ENCODE results near the gene ADGRA1.
"Not testable (repeated sequence)": the region's sequence is repeated elsewhere in the genome, so short reads cannot be mapped to it uniquely, and the experiment has no call there.

The ADGRA1 gene

DNA sequence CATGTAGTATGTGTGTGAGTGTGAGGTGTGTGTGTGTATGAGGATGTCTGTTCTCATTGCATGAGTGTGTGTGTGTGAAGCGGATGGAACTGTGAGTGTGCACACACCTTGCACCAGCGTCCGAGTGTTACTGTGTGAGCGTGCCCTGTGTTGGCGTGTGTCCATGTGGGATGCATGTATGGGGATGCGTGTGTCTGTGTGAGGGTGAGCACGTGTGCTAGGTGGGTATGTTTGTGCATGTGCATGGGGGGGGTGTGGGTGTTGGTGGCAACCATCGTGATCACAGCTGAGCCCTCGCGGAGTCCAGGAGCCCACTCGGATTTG, 78.7 kb downstream of the ADGRA1 start:
- H2AFZ ChIP-seq (ENCODE audit: low read length, unreplicated experiment), result no peak overlapping the region
- H3K27me3 ChIP-seq (ENCODE audit: insufficient read depth, low read length), result peaks cover 27% of the 10 kb centered on the region
- H3K79me2 ChIP-seq (ENCODE audit: control insufficient read depth, insufficient read depth, low read length, unreplicated experiment), result no peaks in the 10 kb centered on the region
- H3K4me3 ChIP-seq (ENCODE audit: low read depth, low read length), result no peak overlapping the region
- no peaks in the 10 kb centered on the region for H3K36me3 ChIP-seq (ENCODE audit: insufficient read depth, low read length)
- no peak overlapping the region for H3K27ac ChIP-seq (ENCODE audit: low read depth, low read length)
- H3K4me1 ChIP-seq (ENCODE audit: control insufficient read depth, insufficient read depth, low read length, unreplicated experiment), result no peaks in the 10 kb centered on the region

GRCh38 chr10:133166828-133167692, 79.3 kb downstream of the ADGRA1 start:
- Histone ChIP-seq H3K27me3 (ENCODE audit: insufficient read depth, low read length) (peaks cover 24% of the 10 kb centered on the region), H2AFZ (ENCODE audit: low read length, unreplicated experiment) (no peak overlapping the region), H3K4me3 (ENCODE audit: low read depth, low read length) (no peak overlapping the region), H3K36me3 (ENCODE audit: insufficient read depth, low read length) (no peaks in the 10 kb centered on the region), H3K79me2 (ENCODE audit: control insufficient read depth, insufficient read depth, low read length, unreplicated experiment) (no peaks in the 10 kb centered on the region), H3K27ac (ENCODE audit: low read depth, low read length) (no peak overlapping the region), H3K4me1 (ENCODE audit: control insufficient read depth, insufficient read depth, low read length, unreplicated experiment) (no peaks in the 10 kb centered on the region)

GRCh38 chr10:133167693-133168616, 80.2 kb downstream of the ADGRA1 start:
- Histone ChIP-seq H3K4me1 (ENCODE audit: control insufficient read depth, insufficient read depth, low read length, unreplicated experiment) (no peaks in the 10 kb centered on the region), H2AFZ (ENCODE audit: low read length, unreplicated experiment) (no peak overlapping the region), H3K27ac (ENCODE audit: low read depth, low read length) (no peak overlapping the region), H3K4me3 (ENCODE audit: low read depth, low read length) (no peak overlapping the region), H3K27me3 (ENCODE audit: insufficient read depth, low read length) (peaks cover 15% of the 10 kb centered on the region), H3K36me3 (ENCODE audit: insufficient read depth, low read length) (no peaks in the 10 kb centered on the region), H3K79me2 (ENCODE audit: control insufficient read depth, insufficient read depth, low read length, unreplicated experiment) (no peaks in the 10 kb centered on the region)

DNA sequence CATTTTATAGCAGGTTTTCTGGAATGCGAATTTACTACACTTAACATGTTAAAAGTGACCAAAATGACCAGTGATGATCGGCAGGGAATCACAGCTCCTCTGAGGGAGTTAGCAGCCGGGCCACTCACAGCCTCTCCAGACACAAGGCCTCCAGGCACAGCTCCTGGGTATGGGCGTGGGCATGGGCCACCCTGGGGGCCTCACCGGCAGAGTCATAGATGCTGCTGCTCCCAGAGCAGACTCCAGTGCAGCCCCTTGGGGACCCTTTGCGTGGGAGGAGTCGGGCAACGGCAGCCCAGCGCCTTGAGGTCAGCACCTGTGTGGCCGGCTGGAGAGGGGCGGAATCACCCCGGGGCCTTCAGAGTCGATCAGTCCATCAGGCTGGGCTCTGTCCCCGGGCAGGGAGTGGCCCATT, 80.9 kb downstream of the ADGRA1 start:
- no peaks in the 10 kb centered on the region for H3K79me2 ChIP-seq (ENCODE audit: control insufficient read depth, insufficient read depth, low read length, unreplicated experiment)
- no peak overlapping the region for H2AFZ ChIP-seq (ENCODE audit: low read length, unreplicated experiment)
- H3K27me3 ChIP-seq (ENCODE audit: insufficient read depth, low read length), result peaks cover 13% of the 10 kb centered on the region
- H3K4me1 ChIP-seq (ENCODE audit: control insufficient read depth, insufficient read depth, low read length, unreplicated experiment), result no peaks in the 10 kb centered on the region
- H3K4me3 ChIP-seq (ENCODE audit: low read depth, low read length), result no peak overlapping the region
- H3K36me3 ChIP-seq (ENCODE audit: insufficient read depth, low read length), result no peaks in the 10 kb centered on the region
- no peak overlapping the region for H3K27ac ChIP-seq (ENCODE audit: low read depth, low read length)

GRCh38 chr10:133169173-133169947, 81.6 kb downstream of the ADGRA1 start:
- no peak overlapping the region for H3K27ac ChIP-seq (ENCODE audit: low read depth, low read length)
- no peak overlapping the region for H2AFZ ChIP-seq (ENCODE audit: low read length, unreplicated experiment)
- H3K27me3 ChIP-seq (ENCODE audit: insufficient read depth, low read length), result peaks cover 13% of the 10 kb centered on the region
- H3K4me3 ChIP-seq (ENCODE audit: low read depth, low read length), result no peak overlapping the region
- H3K4me1 ChIP-seq (ENCODE audit: control insufficient read depth, insufficient read depth, low read length, unreplicated experiment), result no peaks in the 10 kb centered on the region
- no peaks in the 10 kb centered on the region for H3K79me2 ChIP-seq (ENCODE audit: control insufficient read depth, insufficient read depth, low read length, unreplicated experiment)
- H3K36me3 ChIP-seq (ENCODE audit: insufficient read depth, low read length), result no peaks in the 10 kb centered on the region

- H3K27ac ChIP-seq (ENCODE audit: low read depth, low read length), result no peak overlapping the region
- H3K79me2 ChIP-seq (ENCODE audit: control insufficient read depth, insufficient read depth, low read length, unreplicated experiment), result no peaks in the 10 kb centered on the region
- H3K36me3 ChIP-seq (ENCODE audit: insufficient read depth, low read length), result no peaks in the 10 kb centered on the region
- no peak overlapping the region for H2AFZ ChIP-seq (ENCODE audit: low read length, unreplicated experiment)
- H3K27me3 ChIP-seq (ENCODE audit: insufficient read depth, low read length), result peaks cover 13% of the 10 kb centered on the region
- no peaks in the 10 kb centered on the region for H3K4me1 ChIP-seq (ENCODE audit: control insufficient read depth, insufficient read depth, low read length, unreplicated experiment)
- H3K4me3 ChIP-seq (ENCODE audit: low read depth, low read length), result no peak overlapping the region
Observed at GRCh38 chr10:133170092-133170491, 82.4 kb downstream of the ADGRA1 start.

DNA sequence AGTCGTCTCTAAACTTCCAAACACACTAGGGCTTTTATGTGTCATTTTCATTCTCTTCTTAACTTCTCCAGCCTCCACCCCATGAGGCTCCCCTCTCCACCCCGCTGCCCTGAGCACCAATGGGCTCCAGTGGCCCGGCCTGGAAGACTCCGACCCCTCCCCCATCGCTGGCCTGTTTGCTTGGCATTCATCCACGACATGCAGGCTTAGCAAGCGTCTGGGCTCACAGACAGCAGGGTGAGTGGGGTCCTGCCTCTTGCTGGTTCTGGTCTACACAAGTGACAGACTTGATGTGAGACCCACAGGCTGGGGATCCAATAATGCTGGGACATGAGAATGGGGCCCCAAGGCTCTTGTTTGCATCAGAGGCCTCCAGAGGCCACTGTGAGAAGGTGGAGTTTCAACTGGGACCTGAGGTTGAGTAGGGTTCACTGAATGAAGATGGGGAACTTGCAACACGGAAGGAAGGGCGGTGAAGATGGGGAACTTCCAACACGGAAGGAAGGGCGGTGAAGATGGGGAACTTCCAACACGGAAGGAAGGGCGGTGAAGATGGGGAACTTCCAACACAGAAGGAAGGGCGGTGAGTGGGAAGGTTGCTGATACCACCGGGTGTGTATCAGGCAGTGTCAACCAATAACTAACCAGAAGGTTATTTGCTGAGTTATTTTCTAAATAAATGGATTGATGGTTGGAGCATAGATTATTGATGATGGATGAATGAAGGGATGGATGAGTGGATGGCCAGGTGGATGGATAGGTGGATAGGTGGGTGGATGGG, 86.3 kb downstream of the ADGRA1 start:
- Histone ChIP-seq H2AFZ (ENCODE audit: low read length, unreplicated experiment) (no peak overlapping the region), H3K27ac (ENCODE audit: low read depth, low read length) (no peak overlapping the region), H3K27me3 (ENCODE audit: insufficient read depth, low read length) (no peaks in the 10 kb centered on the region), H3K79me2 (ENCODE audit: control insufficient read depth, insufficient read depth, low read length, unreplicated experiment) (no peaks in the 10 kb centered on the region), H3K4me1 (ENCODE audit: control insufficient read depth, insufficient read depth, low read length, unreplicated experiment) (no peaks in the 10 kb centered on the region), H3K4me3 (ENCODE audit: low read depth, low read length) (no peak overlapping the region), H3K36me3 (ENCODE audit: insufficient read depth, low read length) (no peaks in the 10 kb centered on the region)

- H3K27me3 ChIP-seq (ENCODE audit: insufficient read depth, low read length), result no peaks in the 10 kb centered on the region
- no peaks in the 10 kb centered on the region for H3K79me2 ChIP-seq (ENCODE audit: control insufficient read depth, insufficient read depth, low read length, unreplicated experiment)
- H2AFZ ChIP-seq (ENCODE audit: low read length, unreplicated experiment), result no peak overlapping the region
- H3K36me3 ChIP-seq (ENCODE audit: insufficient read depth, low read length), result no peaks in the 10 kb centered on the region
- H3K27ac ChIP-seq (ENCODE audit: low read depth, low read length), result no peak overlapping the region
- no peaks in the 10 kb centered on the region for H3K4me1 ChIP-seq (ENCODE audit: control insufficient read depth, insufficient read depth, low read length, unreplicated experiment)
- no peak overlapping the region for H3K4me3 ChIP-seq (ENCODE audit: low read depth, low read length)
Observed at GRCh38 chr10:133174689-133175263, 87.1 kb downstream of the ADGRA1 start.

- not testable (repeated sequence) for H3K4me1 ChIP-seq (ENCODE audit: control insufficient read depth, insufficient read depth, low read length, unreplicated experiment); H2AFZ ChIP-seq (ENCODE audit: low read length, unreplicated experiment); H3K27ac ChIP-seq (ENCODE audit: low read depth, low read length); H3K36me3 ChIP-seq (ENCODE audit: insufficient read depth, low read length); H3K4me3 ChIP-seq (ENCODE audit: low read depth, low read length); H3K27me3 ChIP-seq (ENCODE audit: insufficient read depth, low read length); H3K79me2 ChIP-seq (ENCODE audit: control insufficient read depth, insufficient read depth, low read length, unreplicated experiment)
Observed at GRCh38 chr10:133175624-133176023, 87.9 kb downstream of the ADGRA1 start.
